ENCODE data around the gene PAQR6.
A peak's percentile ranks its signal among the peaks of the same experiment; 100 is the strongest.
"Not testable (repeated sequence)": the region's sequence is repeated elsewhere in the genome, so short reads cannot be mapped to it uniquely, and the experiment has no call there.

PAQR6 gene

DNA sequence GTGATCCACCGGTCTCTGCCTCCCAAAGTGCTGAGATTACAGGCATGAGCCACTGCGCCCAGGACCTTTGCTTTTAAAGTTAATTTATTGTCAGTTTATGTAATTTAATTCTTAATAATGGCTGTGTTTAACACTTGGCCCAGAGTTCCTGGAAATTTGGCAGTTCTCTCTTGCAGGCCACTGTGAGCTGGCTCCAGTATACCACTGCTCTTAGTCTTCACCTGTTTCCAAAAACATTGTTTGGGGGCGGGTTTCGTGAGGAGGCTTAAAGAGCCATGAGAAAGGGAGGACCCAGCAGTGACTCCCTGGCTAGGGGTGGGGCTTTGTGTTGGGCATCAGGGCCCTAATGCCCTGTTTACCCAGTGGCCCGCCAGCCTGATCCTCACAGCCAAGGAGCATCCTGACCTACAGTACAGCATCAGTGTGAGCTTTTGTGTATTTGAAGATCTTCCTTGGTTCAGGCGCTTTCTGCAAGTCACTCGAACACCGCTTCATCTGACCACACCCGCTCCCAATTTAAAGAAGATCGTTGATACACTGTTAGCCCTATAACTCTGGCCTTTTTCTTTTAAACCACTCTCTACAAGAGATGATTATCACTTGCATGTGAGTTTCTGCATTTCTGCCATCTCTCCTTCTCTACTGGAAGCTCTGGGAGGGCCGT, 17.9 kb downstream of the PAQR6 start:
- no peak for DNase-seq (ENCODE audit: low read depth)
- H3K27me3 ChIP-seq (replicated peaks; ENCODE audit: control insufficient read depth, insufficient read depth, low read length), result no peaks in the 10 kb centered on the region
- H3K4me3 ChIP-seq (ENCODE audit: low read length), result no peak overlapping the region
- H3K36me3 ChIP-seq (ENCODE audit: control insufficient read depth, insufficient read depth, low read length, severe bottlenecking), result peaks cover 18% of the 10 kb centered on the region
- peaks cover 11% of the 10 kb centered on the region for H3K4me1 ChIP-seq (ENCODE audit: control insufficient read depth, insufficient read depth, low read length)
- no peak overlapping the region for H3K9ac ChIP-seq (ENCODE audit: low read length)
- no peaks in the 10 kb centered on the region for H3K9me3 ChIP-seq (ENCODE audit: control insufficient read depth, low read length)

DNA sequence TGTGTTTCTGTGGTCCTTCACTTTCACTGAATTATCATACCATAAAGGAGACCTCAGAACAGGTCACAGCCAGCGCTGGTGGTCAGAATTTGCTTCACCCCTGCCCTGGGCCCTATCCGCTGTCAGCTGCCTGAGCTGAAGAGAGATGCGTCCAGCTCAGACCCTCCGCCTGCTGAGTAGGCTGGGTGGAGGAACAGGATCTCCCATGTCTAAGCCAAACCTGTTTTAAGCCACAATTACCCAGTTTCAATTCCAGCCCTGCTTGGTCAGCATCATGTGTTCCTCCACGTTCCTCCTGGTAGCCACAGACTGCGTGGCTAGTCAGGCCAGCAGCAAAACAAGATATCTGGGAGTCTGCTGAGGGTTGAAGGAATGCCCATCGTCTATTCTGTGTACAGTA, 19.4 kb downstream of the PAQR6 start:
- H3K36me3 ChIP-seq (ENCODE audit: control insufficient read depth, insufficient read depth, low read length, severe bottlenecking), result peaks cover 21% of the 10 kb centered on the region
- no peak for DNase-seq (ENCODE audit: low read depth)
- H3K4me3 ChIP-seq (ENCODE audit: low read length), result no peak overlapping the region
- H3K27me3 ChIP-seq (replicated peaks; ENCODE audit: control insufficient read depth, insufficient read depth, low read length), result no peaks in the 10 kb centered on the region
- no peaks in the 10 kb centered on the region for H3K9me3 ChIP-seq (ENCODE audit: control insufficient read depth, low read length)
- no peak overlapping the region for H3K9ac ChIP-seq (ENCODE audit: low read length)
- peaks cover 5% of the 10 kb centered on the region for H3K4me1 ChIP-seq (ENCODE audit: control insufficient read depth, insufficient read depth, low read length)

DNA sequence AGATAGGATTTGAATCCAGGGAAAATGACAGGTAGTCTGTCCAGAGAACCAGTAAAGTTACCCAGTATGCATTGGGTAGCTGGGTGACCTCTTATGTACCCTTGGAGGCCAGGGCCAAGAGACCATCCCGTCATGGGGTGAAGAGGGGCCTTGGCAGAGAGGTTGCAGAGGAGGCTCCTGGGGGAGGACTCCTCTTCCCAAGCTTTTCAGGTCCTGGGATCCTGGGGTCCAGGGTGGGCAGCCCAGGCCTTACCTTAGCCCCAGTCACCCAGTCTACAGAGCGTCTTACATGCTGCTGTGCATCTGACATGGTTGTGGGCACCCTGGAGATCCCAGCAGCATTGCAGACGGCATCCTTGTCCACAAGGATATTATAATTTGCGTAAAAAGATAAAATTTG, 21.1 kb downstream of the PAQR6 start:
- no peak overlapping the region for H3K4me3 ChIP-seq (ENCODE audit: low read length)
- no peaks in the 10 kb centered on the region for H3K9me3 ChIP-seq (ENCODE audit: control insufficient read depth, low read length)
- no peaks in the 10 kb centered on the region for H3K27me3 ChIP-seq (replicated peaks; ENCODE audit: control insufficient read depth, insufficient read depth, low read length)
- no peaks in the 10 kb centered on the region for H3K4me1 ChIP-seq (ENCODE audit: control insufficient read depth, insufficient read depth, low read length)
- no peak for DNase-seq (ENCODE audit: low read depth)
- H3K36me3 ChIP-seq (ENCODE audit: control insufficient read depth, insufficient read depth, low read length, severe bottlenecking), result peaks cover 36% of the 10 kb centered on the region
- H3K9ac ChIP-seq (ENCODE audit: low read length), result no peak overlapping the region

DNA sequence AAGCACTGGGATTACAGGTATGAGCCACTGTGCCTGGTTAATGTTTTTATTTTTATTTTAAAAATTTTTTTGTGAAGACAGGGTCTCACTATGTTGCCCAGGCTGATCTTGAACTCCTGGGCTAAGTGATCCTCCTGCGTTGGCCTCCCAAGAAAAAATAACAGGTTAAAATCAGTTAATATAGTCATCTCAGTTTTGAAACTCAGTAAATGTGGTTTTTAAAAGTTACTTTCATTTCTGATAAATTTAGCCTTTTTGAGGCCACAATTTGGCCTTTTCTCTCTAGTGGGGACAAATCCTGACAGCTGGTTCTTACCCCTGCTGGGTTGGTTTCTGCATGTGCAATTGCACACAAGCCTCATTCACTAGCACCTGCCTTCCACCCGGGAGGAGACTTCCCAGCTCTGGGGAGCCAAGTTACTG, 21.7 kb downstream of the PAQR6 start:
- no peaks in the 10 kb centered on the region for H3K27me3 ChIP-seq (replicated peaks; ENCODE audit: control insufficient read depth, insufficient read depth, low read length)
- no peaks in the 10 kb centered on the region for H3K9me3 ChIP-seq (ENCODE audit: control insufficient read depth, low read length)
- H3K9ac ChIP-seq (ENCODE audit: low read length), result no peak overlapping the region
- H3K4me3 ChIP-seq (ENCODE audit: low read length), result no peak overlapping the region
- no peaks in the 10 kb centered on the region for H3K4me1 ChIP-seq (ENCODE audit: control insufficient read depth, insufficient read depth, low read length)
- peaks cover 43% of the 10 kb centered on the region for H3K36me3 ChIP-seq (ENCODE audit: control insufficient read depth, insufficient read depth, low read length, severe bottlenecking)
- no peak for DNase-seq (ENCODE audit: low read depth)

DNA sequence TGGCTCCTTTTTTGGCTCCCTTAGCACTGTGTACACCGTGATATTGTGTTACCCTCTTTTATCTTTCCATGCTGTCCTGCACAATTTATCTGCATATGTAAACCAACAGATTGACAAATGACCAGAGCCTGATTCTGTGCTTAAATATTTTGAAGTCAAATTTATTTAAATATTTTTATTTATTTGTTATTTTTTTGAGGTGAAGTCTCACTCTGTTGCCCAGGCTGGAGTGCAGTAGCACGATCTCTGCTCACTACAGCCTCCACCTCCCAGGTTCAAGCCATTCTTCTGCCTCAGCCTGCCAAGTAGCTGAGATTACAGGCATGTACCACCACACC, 22.2 kb downstream of the PAQR6 start:
- Histone ChIP-seq H3K4me3 (ENCODE audit: low read length) (no peak overlapping the region), H3K9ac (ENCODE audit: low read length) (no peak overlapping the region), H3K9me3 (ENCODE audit: control insufficient read depth, low read length) (no peaks in the 10 kb centered on the region), H3K27me3 (replicated peaks; ENCODE audit: control insufficient read depth, insufficient read depth, low read length) (no peaks in the 10 kb centered on the region), H3K36me3 (ENCODE audit: control insufficient read depth, insufficient read depth, low read length, severe bottlenecking) (peaks cover 47% of the 10 kb centered on the region), H3K4me1 (ENCODE audit: control insufficient read depth, insufficient read depth, low read length) (no peaks in the 10 kb centered on the region)
- no peak for DNase-seq (ENCODE audit: low read depth)

DNA sequence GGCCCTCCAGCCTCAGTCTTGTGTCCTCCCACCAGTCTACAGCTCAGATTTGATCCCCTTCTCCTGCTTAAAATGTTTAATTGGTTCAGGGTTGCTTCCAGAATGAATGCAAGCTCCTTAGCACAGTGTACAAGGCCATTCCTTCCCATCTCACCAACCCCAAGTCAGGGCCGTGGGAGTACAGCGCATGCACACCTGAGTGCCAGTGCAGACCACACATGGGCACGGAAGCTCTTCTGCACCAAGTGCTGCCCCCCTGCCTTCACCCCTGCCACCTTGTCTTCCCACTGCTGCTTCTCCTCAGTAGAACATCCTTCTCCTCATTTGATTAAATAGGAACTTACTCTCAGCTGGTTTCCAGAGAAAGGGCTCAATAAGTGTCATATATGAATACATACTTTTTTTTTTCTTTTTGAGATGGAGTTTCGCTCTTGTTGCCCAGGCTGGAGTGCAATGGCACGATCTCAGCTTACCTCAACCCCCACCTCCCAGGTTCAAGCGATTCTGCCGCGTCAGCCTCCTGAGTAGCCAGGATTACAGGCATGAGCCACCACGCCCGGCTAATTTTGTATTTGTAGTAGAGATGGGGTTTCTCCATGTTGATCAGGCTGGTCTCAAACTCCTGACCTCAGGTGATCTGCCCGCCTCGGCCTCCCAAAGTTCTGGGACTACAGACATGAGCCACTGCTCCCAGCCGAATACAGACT, 25.7 kb downstream of the PAQR6 start:
- Histone ChIP-seq H3K4me1 (ENCODE audit: control insufficient read depth, insufficient read depth, low read length) (peaks cover 13% of the 10 kb centered on the region), H3K27me3 (replicated peaks; ENCODE audit: control insufficient read depth, insufficient read depth, low read length) (no peaks in the 10 kb centered on the region), H3K36me3 (ENCODE audit: control insufficient read depth, insufficient read depth, low read length, severe bottlenecking) (peaks cover 41% of the 10 kb centered on the region), H3K4me3 (ENCODE audit: low read length) (no peak overlapping the region), H3K9ac (ENCODE audit: low read length) (no peak overlapping the region), H3K9me3 (ENCODE audit: control insufficient read depth, low read length) (no peaks in the 10 kb centered on the region)
- no peak for DNase-seq (ENCODE audit: low read depth)

DNA sequence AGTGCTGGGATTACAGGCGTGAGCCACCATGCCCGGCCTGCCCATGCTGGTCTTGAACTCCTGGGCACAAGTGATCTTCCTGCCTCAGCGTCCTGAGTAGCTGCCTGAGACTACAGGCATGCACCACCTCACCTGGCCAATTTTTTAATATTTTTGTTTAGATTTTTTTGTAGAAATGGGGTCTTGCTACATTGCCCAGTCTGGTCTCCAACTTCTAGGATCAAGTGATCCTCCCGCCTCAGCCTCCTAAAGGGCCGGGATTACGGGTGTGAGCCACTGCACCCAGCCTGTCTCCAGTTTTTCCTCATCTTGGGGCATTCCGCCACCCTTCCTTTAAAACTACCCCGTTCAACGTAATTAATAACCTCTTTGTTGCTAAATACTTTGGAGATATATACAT, 27.6 kb downstream of the PAQR6 start:
- H3K4me3 ChIP-seq (ENCODE audit: low read length), result no peak overlapping the region
- peaks cover 13% of the 10 kb centered on the region for H3K4me1 ChIP-seq (ENCODE audit: control insufficient read depth, insufficient read depth, low read length)
- H3K36me3 ChIP-seq (ENCODE audit: control insufficient read depth, insufficient read depth, low read length, severe bottlenecking), result peaks cover 32% of the 10 kb centered on the region
- H3K27me3 ChIP-seq (replicated peaks; ENCODE audit: control insufficient read depth, insufficient read depth, low read length), result no peaks in the 10 kb centered on the region
- no peaks in the 10 kb centered on the region for H3K9me3 ChIP-seq (ENCODE audit: control insufficient read depth, low read length)
- no peak for DNase-seq (ENCODE audit: low read depth)
- H3K9ac ChIP-seq (ENCODE audit: low read length), result no peak overlapping the region

DNA sequence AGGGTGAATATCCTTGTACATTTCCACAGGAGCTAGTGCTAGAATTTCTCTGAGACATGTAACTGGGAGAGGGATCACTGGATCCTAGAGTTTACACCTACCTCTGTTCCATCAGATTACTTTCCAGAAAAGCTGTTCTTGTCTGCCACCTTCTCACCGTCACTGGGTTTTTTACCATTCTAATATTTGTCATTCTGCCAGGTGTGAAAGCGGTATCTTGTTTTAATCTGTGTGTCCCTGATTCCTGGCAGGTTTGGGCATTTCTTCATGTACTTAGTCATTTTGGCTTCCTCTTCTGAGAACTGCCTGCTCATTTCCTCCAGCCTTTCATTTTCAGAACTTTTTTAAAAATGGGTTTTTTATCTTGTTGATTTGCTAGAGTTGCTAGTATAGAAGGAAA, 30.0 kb downstream of the PAQR6 start:
- Histone ChIP-seq H3K4me1 (ENCODE audit: control insufficient read depth, insufficient read depth, low read length) (peaks cover 13% of the 10 kb centered on the region), H3K4me3 (ENCODE audit: low read length) (no peak overlapping the region), H3K36me3 (ENCODE audit: control insufficient read depth, insufficient read depth, low read length, severe bottlenecking) (peaks cover 20% of the 10 kb centered on the region), H3K9ac (ENCODE audit: low read length) (no peak overlapping the region), H3K27me3 (replicated peaks; ENCODE audit: control insufficient read depth, insufficient read depth, low read length) (no peaks in the 10 kb centered on the region), H3K9me3 (ENCODE audit: control insufficient read depth, low read length) (no peaks in the 10 kb centered on the region)
- DNase-seq (ENCODE audit: low read depth), result peak; percentile 18

DNA sequence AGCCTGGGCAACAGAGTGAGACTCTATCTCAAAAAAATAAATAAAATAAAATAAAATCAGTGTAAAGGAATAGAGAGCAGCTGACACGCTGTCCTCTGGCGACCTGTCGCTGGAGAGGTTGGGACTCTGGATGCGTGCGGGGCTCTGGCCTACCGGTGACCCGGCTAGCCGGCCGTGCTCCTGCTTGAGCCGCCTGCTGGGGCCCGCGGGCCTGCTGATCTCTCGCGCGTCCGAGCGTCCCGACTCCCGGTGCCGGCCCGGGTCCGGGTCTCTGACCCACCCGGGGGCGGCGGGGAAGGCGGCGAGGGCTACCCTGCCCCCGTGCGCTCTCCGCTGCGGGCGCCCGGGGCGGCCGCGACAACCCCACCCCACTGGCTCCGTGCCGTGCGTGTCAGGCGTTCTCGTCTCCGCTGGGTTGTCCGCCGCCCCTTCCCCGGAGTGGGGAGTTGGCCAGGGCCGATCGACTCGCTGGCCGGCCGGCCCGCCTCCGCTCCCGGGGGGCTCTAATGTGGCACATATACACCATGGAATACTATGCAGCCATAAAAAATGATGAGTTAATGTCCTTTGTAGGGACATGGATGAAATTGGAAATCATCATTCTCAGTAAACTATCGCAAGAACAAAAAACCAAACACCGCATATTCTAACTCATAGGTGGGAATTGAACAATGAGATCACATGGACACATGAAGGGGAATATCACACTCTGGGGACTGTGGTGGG, 31.3 kb downstream of the PAQR6 start:
- not testable (repeated sequence) for H3K9ac ChIP-seq (ENCODE audit: low read length); H3K27me3 ChIP-seq (replicated peaks; ENCODE audit: control insufficient read depth, insufficient read depth, low read length); H3K9me3 ChIP-seq (ENCODE audit: control insufficient read depth, low read length); DNase-seq (ENCODE audit: low read depth); H3K4me3 ChIP-seq (ENCODE audit: low read length)
- peaks cover 12% of the 10 kb centered on the region for H3K36me3 ChIP-seq (ENCODE audit: control insufficient read depth, insufficient read depth, low read length, severe bottlenecking)
- H3K4me1 ChIP-seq (ENCODE audit: control insufficient read depth, insufficient read depth, low read length), result peaks cover 17% of the 10 kb centered on the region

DNA sequence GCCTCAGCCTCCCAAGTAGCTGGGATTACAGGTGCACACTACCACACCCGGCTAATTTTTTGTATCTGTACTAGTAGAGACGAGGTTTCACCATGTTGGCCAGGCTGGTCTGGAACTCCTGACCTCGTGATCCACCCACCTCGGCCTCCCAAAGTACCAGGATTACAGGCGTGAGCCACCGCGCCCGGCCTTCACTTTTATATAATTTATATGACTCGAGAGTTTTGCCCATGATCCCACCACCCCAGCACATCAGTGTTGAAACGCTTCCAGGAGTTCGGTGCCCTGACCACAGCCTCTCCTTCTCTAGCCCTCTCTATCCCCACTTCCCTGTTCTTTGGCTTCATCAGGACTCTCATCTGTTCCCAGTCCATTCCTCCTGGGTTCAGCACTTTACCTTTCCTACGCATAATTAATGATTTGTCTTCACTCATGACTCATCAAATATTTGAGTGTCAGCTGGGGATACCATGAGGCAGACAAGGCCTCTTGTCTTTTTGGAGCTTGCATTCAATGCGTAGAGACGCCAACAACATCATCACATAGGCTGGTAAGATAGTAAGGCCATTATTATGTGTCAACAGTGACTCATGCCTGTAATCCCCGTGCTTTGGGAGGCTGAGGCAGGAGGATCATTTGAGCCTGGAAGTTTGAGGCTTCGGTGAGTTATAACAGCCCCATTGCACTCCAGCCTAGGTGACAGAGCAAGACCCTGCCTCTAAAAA, 33.7 kb downstream of the PAQR6 start:
- peaks cover 27% of the 10 kb centered on the region for H3K36me3 ChIP-seq (ENCODE audit: control insufficient read depth, insufficient read depth, low read length, severe bottlenecking)
- H3K9me3 ChIP-seq (ENCODE audit: control insufficient read depth, low read length), result no peaks in the 10 kb centered on the region
- H3K4me1 ChIP-seq (ENCODE audit: control insufficient read depth, insufficient read depth, low read length), result peaks cover 17% of the 10 kb centered on the region
- H3K9ac ChIP-seq (ENCODE audit: low read length), result peak overlapping the region; percentile 93
- no peaks in the 10 kb centered on the region for H3K27me3 ChIP-seq (replicated peaks; ENCODE audit: control insufficient read depth, insufficient read depth, low read length)
- peak overlapping the region; percentile 87 for H3K4me3 ChIP-seq (ENCODE audit: low read length)
- peak; percentile 6 for DNase-seq (ENCODE audit: low read depth)

DNA sequence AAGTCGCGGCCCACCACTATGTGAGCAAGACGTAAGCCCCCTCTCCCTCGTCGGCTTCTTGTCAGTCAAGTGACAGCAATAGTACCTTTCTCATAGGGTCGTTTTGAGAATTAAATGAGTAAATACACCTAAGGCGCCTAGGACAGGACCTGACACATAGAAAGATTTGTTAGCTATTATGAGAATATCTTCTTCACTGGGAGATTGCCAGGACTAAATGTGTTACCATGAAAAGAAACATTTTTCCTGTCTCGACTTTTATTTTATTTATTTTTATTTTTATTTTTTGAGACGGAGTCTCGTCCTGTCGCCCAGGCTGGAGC, 34.3 kb downstream of the PAQR6 start:
- DNase-seq (ENCODE audit: low read depth), result no peak
- H3K4me1 ChIP-seq (ENCODE audit: control insufficient read depth, insufficient read depth, low read length), result peaks cover 17% of the 10 kb centered on the region
- peak overlapping the region; percentile 87 for H3K4me3 ChIP-seq (ENCODE audit: low read length)
- H3K36me3 ChIP-seq (ENCODE audit: control insufficient read depth, insufficient read depth, low read length, severe bottlenecking), result peaks cover 32% of the 10 kb centered on the region
- peak overlapping the region; percentile 93 for H3K9ac ChIP-seq (ENCODE audit: low read length)
- no peaks in the 10 kb centered on the region for H3K27me3 ChIP-seq (replicated peaks; ENCODE audit: control insufficient read depth, insufficient read depth, low read length)
- no peaks in the 10 kb centered on the region for H3K9me3 ChIP-seq (ENCODE audit: control insufficient read depth, low read length)

Data from adipocyte (in vitro differentiated cells).